Measurements from ENCODE around the gene CSTA. TPM values are rescaled to one million over a fixed set of nuclear protein-coding genes. Genes with fewer than 3 reads are reported as not detected.

The CSTA gene
- total RNA-seq, 2 experiments from 2014 or later: 1.2 to 1.4 TPM

- no peaks in the 10 kb centered on the region for H3K36me3 ChIP-seq (ENCODE audit: insufficient read depth, low read length)
- no peak overlapping the region for H3K27ac ChIP-seq (ENCODE audit: low read depth in 1 of 2, low read length in 2 of 2)
- TF ChIP-seq, protein P1, sequence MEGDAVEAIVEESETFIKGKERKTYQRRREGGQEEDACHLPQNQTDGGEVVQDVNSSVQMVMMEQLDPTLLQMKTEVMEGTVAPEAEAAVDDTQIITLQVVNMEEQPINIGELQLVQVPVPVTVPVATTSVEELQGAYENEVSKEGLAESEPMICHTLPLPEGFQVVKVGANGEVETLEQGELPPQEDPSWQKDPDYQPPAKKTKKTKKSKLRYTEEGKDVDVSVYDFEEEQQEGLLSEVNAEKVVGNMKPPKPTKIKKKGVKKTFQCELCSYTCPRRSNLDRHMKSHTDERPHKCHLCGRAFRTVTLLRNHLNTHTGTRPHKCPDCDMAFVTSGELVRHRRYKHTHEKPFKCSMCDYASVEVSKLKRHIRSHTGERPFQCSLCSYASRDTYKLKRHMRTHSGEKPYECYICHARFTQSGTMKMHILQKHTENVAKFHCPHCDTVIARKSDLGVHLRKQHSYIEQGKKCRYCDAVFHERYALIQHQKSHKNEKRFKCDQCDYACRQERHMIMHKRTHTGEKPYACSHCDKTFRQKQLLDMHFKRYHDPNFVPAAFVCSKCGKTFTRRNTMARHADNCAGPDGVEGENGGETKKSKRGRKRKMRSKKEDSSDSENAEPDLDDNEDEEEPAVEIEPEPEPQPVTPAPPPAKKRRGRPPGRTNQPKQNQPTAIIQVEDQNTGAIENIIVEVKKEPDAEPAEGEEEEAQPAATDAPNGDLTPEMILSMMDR (IDR thresholded peaks at IDR 0.05): no peak
- Mint-ChIP-seq H3K4me1 (ENCODE audit: low read depth) (no peaks in the 10 kb centered on the region), H3K36me3 (ENCODE audit: low read depth) (no peaks in the 10 kb centered on the region), H3K27me3 (peaks cover 10% of the 10 kb centered on the region), H3K4me3 (no peak overlapping the region), H3K27ac (no peak overlapping the region), H3K9me3 (no peaks in the 10 kb centered on the region)
- peaks cover 0 to 6% of the 10 kb centered on the region in 2 experiments for H3K27me3 ChIP-seq (ENCODE audit: control insufficient read depth in 1 of 2, insufficient read depth in 2 of 2, low read length in 2 of 2)
- no peaks in the 10 kb centered on the region for H3K9me3 ChIP-seq (ENCODE audit: control insufficient read depth in 1 of 2, insufficient read depth in 1 of 2, low read length in 2 of 2)
- H3K4me1 ChIP-seq (ENCODE audit: insufficient read depth, low read length): no peaks in the 10 kb centered on the region
- POLR2A ChIA-PET: no interaction called here
- H3K4me3 ChIP-seq (ENCODE audit: low read length): no peak overlapping the region
- ATAC-seq (ENCODE audit: poor library complexity): no peak
- no peak for DNase-seq
- intact Hi-C loops (cut with DNase I, micrococcal nuclease): no loop called here
- CTCF ChIA-PET: no interaction called here
Observed at GRCh38 chr3:122332551-122332950, 7.5 kb downstream of the CSTA start.

GRCh38 chr3:122342803-122343202 is 17.8 kb downstream of the CSTA start:
- POLR2A ChIA-PET: no interaction called here
- Histone ChIP-seq H3K36me3 (ENCODE audit: insufficient read depth, low read length) (no peaks in the 10 kb centered on the region), H3K4me1 (ENCODE audit: insufficient read depth, low read length) (no peaks in the 10 kb centered on the region), H3K9me3 (ENCODE audit: control insufficient read depth in 1 of 2, insufficient read depth in 1 of 2, low read length in 2 of 2) (peaks cover 0 to 1% of the 10 kb centered on the region in 2 experiments), H3K27me3 (ENCODE audit: control insufficient read depth in 1 of 2, insufficient read depth in 2 of 2, low read length in 2 of 2) (no peaks in the 10 kb centered on the region), H3K4me3 (ENCODE audit: low read length) (no peak overlapping the region), H3K27ac (ENCODE audit: low read depth in 1 of 2, low read length in 2 of 2) (no peak overlapping the region)
- no peak overlapping the region for H3K27ac Mint-ChIP-seq
- H3K4me1 Mint-ChIP-seq (ENCODE audit: low read depth): no peaks in the 10 kb centered on the region
- no peaks in the 10 kb centered on the region for H3K36me3 Mint-ChIP-seq (ENCODE audit: low read depth)
- TF ChIP-seq, protein P1 (IDR thresholded peaks at IDR 0.05): no peak
- peaks cover 5% of the 10 kb centered on the region for H3K27me3 Mint-ChIP-seq
- DNase-seq (no peak), ATAC-seq (ENCODE audit: poor library complexity) (no peak)
- H3K9me3 Mint-ChIP-seq: peaks cover 1% of the 10 kb centered on the region
- CTCF ChIA-PET: no interaction called here
- intact Hi-C loops (cut with DNase I, micrococcal nuclease): no loop called here
- H3K4me3 Mint-ChIP-seq: no peak overlapping the region

DNA sequence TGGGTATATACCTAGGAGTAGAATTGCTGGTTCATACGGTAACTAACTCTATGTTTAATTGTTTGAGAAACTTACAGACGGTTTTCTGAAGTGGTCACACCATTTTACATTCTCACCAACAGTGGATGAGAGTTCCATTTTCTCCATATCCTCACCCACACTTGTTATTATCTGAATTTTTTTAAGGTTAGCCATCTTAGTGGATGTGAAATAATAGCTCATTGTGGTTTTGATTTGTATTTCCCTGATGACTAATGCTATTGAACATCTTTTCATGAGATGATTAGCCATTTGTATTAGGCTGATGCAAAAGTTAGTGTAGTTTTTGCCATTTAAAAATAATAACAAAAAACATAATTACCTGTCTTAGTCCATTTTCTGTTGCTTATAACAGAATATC is 18.6 kb downstream of the CSTA start:
- H3K27me3 Mint-ChIP-seq: peaks cover 5% of the 10 kb centered on the region
- intact Hi-C loops (cut with DNase I, micrococcal nuclease): no loop called here
- no peak overlapping the region for H3K27ac Mint-ChIP-seq
- no peak overlapping the region for H3K4me3 Mint-ChIP-seq
- DNase-seq (no peak), ATAC-seq (ENCODE audit: poor library complexity) (no peak)
- peaks cover 4% of the 10 kb centered on the region for H3K9me3 Mint-ChIP-seq
- Histone ChIP-seq H3K27me3 (ENCODE audit: control insufficient read depth in 1 of 2, insufficient read depth in 2 of 2, low read length in 2 of 2) (no peaks in the 10 kb centered on the region), H3K27ac (ENCODE audit: low read depth in 1 of 2, low read length in 2 of 2) (no peak overlapping the region), H3K4me3 (ENCODE audit: low read length) (no peak overlapping the region), H3K4me1 (ENCODE audit: insufficient read depth, low read length) (no peaks in the 10 kb centered on the region), H3K36me3 (ENCODE audit: insufficient read depth, low read length) (no peaks in the 10 kb centered on the region), H3K9me3 (ENCODE audit: control insufficient read depth in 1 of 2, insufficient read depth in 1 of 2, low read length in 2 of 2) (peaks cover 0 to 8% of the 10 kb centered on the region in 2 experiments)
- no peaks in the 10 kb centered on the region for H3K36me3 Mint-ChIP-seq (ENCODE audit: low read depth)
- H3K4me1 Mint-ChIP-seq (ENCODE audit: low read depth): no peaks in the 10 kb centered on the region
- ChIA-PET CTCF (no interaction called here), POLR2A (no interaction called here)
- TF ChIP-seq, protein P1 (IDR thresholded peaks at IDR 0.05): no peak
